GM12872 (cell line): Measurements from ENCODE around the gene SRPK2.

Experiments used
- TF ChIP-seq, protein P1 (sequence below): IDR thresholded peaks from 3 replicates; pipeline ENCODE4 v1.5.1; 2011; ENCODE audit warnings: low read depth, mild to moderate bottlenecking, low read length, moderate library complexity; ENCODE audit not compliant: insufficient read depth

SRPK2 gene

DNA sequence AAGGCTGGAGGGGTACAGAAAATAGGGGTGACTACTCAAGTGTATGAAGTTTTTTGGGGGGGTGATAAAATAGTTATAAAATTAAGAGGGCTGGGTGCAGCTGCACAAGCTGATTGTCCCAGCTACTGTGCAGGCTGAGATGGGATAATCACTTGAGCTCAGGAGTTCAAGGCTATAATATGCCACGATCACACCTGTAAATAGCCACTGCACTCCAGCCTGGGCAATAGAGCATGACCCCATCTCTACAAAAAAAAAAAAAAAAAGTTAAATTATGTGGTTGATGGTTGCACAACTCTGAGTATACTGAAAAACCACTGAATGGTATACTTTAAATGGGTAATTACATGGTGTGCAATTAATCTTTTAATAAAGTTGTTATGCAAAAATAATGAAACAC is 172.9 kb downstream of the SRPK2 start:
- TF ChIP-seq, protein P1, sequence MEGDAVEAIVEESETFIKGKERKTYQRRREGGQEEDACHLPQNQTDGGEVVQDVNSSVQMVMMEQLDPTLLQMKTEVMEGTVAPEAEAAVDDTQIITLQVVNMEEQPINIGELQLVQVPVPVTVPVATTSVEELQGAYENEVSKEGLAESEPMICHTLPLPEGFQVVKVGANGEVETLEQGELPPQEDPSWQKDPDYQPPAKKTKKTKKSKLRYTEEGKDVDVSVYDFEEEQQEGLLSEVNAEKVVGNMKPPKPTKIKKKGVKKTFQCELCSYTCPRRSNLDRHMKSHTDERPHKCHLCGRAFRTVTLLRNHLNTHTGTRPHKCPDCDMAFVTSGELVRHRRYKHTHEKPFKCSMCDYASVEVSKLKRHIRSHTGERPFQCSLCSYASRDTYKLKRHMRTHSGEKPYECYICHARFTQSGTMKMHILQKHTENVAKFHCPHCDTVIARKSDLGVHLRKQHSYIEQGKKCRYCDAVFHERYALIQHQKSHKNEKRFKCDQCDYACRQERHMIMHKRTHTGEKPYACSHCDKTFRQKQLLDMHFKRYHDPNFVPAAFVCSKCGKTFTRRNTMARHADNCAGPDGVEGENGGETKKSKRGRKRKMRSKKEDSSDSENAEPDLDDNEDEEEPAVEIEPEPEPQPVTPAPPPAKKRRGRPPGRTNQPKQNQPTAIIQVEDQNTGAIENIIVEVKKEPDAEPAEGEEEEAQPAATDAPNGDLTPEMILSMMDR, result no peak

DNA sequence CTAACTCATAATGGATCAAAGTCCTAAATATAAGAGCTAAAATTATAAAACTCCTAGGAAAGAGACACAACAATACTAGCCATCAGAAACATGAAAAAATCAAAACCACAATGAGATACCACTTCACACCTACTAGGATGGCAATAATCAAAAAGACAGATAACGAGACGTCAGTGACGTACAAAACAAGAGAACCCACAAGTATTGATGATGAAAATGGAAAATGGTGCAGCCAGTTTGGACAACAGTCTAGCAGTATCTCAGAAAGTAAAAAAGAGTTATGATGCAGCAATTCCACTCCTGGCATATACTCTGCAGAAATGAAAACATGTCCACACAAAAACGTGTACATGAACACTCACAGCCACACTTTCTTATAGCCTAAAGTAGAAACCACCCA is 173.5 kb downstream of the SRPK2 start:
- TF ChIP-seq, protein P1, result no peak

DNA sequence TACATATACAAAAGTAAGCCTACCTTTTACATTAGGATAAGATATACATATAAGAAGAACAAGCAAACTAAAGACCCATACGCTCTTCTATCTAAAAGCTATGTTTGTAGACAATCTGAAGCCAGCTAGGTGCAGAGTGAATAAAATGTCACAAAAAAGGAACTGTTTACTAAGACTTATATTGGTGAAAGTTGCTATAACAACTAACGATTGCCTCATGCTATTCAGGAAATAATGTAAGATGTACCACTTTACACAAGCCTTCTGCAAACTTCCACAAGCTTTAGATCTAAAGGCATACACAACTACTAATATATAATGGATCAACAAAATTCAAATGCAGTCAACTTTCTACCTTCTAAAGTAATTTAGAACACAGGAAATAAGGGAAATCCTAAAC is 175.1 kb downstream of the SRPK2 start:
- TF ChIP-seq, protein P1, result no peak

DNA sequence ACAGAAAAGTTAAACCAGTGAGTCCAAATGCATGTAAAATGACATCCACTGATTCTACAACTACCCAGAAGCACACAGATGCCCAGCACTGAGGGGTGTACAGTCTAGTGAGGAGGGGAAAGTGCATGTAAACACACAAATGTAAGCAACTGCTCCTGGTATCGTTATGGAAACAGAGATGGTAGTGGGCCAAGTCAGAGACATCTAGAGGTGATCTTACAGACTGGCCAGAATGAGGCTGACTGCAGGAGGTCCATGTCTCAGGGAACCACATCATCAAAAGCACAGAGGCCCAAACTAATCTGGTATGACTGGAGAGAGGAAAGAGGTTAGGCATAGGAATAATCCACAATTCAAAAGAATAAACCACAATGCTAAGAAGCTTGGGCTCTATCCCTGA is 176.5 kb downstream of the SRPK2 start:
- TF ChIP-seq, protein P1, result no peak

DNA sequence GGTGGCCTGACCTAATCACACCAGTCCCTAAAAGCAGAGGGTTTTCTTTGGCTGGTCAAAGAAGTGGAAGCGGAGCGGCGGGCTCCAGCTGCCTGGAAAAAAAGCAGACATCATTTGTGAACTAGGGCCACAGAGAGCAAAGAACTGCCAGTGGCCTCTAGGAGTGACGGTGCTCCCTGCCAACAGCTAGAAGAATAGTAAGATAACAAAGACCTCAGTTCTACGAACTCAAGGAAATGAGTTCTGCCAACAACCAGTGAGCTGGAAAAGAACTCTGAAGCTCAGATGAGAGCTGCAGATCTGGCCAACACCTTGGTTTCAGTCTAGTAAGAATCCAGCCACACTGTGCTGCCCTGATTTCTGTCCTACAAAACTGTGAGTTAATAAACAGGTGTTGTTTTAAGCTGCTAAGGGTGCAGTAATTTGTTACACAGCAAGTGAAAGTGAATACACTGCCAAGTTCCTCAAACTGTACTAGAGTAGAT is 178.0 kb downstream of the SRPK2 start:
- TF ChIP-seq, protein P1, result no peak

DNA sequence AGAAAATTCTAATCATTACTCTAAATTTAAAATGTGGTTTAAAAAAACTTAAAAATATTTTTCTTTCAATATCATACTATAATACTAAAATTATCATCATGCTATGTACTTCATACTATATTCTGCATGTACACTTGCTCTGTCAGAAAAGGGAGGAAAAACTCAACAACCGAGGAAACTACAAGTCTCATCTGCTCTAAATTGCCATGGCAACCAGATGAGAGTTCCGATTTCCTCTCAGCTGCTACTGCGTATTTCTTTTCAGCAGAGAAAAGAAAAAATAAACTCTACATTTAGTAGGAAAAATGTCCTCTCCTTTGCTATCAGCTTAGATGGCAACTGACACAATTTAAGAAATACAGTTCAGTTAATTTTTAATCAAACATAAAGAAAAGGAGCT is 178.9 kb downstream of the SRPK2 start:
- TF ChIP-seq, protein P1, result no peak

DNA sequence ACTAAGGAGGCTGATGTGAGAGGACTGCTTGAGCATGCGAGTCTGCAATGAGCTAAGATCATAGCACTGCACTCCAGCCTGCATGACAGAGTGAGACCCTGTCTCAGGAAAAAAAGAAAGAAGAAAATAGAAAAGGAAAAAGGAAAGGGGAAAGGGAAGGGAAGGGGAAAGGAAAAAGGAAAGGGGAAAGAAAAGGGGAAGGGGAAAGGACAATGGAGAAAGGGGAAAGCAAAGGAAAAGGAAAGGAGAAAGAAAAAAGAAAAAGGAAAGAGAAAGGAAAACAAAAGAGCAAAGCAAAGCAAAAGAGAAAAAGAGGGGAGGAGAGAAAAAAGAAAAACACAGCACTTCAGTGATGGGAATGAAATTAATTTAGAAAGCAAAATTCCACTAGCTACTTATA is 179.3 kb downstream of the SRPK2 start:
- TF ChIP-seq, protein P1, result no peak

DNA sequence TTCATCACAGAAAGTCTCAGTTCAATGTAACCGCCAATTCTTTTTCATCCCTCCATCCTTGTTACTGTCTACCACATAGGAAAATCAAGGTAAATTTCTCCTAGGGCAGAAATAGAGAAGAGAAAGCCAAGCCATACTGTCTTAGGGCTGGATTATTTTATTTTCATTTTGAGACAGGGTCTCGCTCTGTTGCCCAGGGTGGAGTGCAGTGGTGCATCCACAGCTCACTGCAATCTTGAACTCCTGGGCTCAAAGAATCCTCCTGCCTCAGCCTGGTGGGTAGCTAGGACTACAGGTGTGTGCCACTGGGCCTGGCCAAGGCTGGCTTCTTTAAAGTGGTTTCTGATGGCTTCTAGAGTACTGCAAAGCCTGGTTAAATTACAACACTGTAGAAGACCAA is 181.7 kb downstream of the SRPK2 start:
- TF ChIP-seq, protein P1, result no peak
